GM19240 (cell line): ENCODE results near the gene GOLGA6L22.
"Not testable (repeated sequence)": the region's sequence is repeated elsewhere in the genome, so short reads cannot be mapped to it uniquely, and the experiment has no call there.

ENCODE experiments used
- DNase-seq: peaks from one replicate; pipeline ENCODE4 v3.0.0; 2011; ENCODE audit warnings: low spot score; ENCODE audit not compliant: insufficient read length

The GOLGA6L22 gene, protein sequence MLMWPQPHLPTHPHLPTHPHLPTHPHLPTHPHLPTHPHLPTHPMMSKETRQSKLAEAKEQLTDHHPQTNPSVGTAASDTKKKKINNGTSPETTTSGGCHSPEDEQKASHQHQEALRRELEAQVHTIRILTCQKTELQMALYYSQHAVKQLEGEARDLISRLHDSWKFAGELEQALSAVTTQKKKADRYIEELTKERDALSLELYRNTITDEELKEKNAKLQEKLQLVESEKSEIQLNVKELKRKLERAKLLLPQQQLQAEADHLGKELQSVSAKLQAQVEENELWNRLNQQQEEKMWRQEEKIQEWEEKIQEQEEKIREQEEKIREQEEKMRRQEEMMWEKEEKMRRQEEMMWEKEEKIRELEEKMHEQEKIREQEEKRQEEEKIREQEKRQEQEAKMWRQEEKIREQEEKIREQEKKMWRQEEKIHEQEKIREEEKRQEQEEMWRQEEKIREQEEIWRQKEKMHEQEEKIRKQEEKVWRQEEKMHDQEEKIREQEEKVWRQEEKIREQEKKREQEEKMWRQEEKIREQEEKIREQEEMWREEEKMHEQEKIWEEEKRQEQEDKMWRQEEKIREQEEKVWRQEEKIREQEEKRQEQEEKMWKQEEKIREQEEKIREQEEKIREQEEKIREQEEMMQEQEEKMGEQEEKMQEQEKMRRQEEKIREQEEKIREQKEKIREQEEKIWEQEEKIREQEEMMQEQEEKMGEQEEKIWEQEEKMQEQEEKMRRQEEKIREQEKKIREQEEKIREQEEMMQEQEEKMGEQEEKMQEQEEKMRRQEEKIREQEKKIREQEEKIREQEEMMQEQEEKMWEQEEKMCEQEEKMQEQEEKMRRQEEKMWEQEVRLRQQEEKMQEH

DNA sequence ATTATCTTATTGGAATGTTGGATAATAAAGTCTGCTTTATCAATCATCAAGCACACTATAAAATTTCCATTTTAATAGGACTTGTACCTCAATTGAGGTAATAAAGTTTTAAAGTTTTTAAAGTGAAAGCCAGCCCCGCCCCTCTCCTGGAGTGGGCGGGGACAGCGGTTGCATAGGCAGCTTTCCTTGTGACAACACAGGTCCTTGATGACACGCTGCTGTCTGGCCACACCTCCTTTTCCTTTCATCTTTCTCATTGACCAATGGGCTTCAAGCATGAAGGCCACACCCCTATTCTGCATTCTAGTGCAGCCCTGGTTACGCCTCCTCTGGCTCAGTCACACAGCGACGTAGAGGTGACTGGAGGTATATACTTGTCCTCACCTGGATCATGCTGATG lies at the start of gene GOLGA6L22:
Gene GOLGA6L22, plus strand, starts transcription at position 301 of the 400 bp plus-strand sequence. Its CDS starts 91 bp downstream, at position 392.
- not testable (repeated sequence) for DNase-seq

- not testable (repeated sequence) for DNase-seq
Observed at GRCh38 chr15:22417288-22417687, 41.4 kb upstream of the GOLGA6L22 start.

DNA sequence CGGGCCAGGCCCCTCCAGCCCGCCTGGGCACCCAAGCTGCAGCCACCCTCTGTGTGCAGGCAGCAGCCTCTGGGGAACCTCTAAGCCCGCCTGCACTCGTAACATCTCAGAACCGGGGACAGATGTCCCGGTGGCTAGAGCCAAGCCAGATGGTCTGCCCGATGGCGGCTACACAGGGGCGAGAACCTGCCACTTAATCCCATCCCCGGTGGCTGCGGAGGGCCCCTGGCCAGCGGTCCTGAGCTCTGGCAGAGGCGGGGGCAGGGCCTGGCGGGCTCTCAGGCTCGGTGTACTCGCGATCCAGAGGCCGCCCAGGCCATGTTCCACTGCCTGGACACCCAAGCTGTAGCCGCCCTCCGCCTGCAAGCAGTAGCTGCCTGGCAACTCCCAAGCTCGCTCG lies 40.9 kb upstream of the GOLGA6L22 start:
- not testable (repeated sequence) for DNase-seq

DNA sequence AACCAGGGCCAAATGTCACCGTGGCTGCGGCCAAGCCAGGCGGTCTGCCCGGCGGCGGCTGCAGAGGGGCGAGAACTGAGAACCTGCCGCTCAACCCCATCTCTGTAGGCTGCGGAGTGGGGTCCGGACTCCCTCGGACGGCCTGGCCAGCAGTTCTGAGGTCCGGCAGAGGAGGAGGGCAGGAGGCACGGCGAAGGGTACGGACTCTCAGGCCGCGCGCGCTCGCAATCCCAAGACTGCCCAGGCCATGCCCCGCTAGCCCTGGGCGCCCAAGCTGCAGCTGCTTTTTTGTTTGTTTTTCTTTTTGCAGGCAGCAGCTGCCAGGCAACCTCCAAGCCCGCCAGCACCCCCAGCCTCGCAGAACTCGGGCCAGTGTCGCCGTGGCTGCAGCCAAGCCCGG lies 40.5 kb upstream of the GOLGA6L22 start:
- DNase-seq: not testable (repeated sequence)

GRCh38 chr15:22418666-22419065 lies 40.0 kb upstream of the GOLGA6L22 start:
- not testable (repeated sequence) for DNase-seq

- DNase-seq: not testable (repeated sequence)
Observed at GRCh38 chr15:22420340-22420739, 38.4 kb upstream of the GOLGA6L22 start.

- DNase-seq: not testable (repeated sequence)
Observed at GRCh38 chr15:22429426-22429825, 29.3 kb upstream of the GOLGA6L22 start.

- DNase-seq: not testable (repeated sequence)
Observed at GRCh38 chr15:22431687-22432086, 27.0 kb upstream of the GOLGA6L22 start.

DNA sequence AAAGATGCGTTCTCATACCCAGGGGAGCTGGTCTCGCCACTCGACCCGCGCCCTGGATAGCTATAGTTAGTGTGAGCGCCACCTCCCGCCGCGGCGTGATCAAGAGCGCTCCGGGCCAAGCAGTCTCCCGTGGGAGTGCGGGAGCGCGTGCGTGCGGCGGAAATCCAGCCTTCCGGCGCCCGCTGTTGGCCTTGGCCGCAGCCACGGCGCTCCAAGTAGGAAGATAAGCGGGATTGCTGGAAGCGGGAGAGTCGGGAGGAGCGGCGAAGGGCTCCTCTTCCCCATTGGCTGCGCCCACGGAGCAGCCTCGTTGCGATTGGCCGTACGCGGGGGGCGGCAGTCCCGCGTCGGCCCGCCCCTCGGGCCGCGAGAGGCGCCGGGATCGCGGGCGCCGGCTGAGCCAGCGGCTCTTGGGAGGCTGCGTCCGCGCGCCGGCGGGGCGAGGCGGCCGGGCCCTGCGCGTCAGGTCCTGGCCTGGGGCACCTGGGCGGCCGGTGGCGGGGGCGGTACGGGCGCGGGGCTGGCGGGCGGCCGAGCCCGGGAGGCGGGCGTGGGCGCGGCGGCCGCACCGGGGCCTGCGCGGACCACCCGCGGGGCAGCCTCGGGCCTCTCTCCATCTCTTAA lies 35.9 kb downstream of the GOLGA6L22 start:
- DNase-seq: not testable (repeated sequence)

- DNase-seq: not testable (repeated sequence)
Observed at GRCh38 chr15:22497200-22497599, 38.5 kb downstream of the GOLGA6L22 start.

- not testable (repeated sequence) for DNase-seq
Observed at GRCh38 chr15:22498220-22498925, 39.7 kb downstream of the GOLGA6L22 start.

DNA sequence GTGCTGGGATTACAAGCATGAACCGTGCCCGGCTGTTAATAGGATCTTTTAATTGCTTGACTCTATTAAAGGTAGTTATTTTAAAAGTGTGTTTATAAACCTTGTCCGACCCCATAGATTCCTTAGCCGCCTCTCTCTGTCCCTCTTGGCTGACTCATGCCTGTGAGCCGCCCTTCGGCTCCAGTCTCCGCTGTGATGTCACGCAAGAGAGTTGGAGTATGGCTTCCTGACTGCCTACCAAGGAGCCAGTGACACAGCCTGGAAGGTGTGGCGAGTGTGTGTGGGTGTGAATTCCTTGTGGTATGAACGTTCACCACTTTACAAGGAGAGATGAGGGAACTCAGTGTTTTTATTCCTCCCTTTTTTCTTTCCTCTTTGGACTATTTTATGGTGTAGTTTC lies 43.6 kb downstream of the GOLGA6L22 start:
- DNase-seq: not testable (repeated sequence)

DNA sequence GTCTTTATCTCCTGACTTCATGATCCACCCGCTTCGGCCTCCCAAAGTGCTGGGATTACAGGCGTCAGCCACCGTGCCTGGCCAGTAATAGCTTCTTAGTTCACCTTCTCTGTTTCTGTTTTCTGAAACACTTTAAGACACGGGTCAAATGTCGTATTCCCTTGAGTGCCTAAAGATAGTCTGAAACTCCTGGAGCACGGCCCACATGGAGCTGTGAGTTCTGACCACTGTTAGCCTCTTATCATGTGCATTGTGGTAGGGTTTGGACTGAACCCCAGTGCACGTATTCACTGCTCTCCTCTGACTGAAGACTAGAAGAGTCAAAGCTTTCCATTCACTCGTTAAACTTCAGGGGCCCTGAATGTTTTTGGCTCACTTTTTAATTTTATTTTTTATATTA lies 48.3 kb downstream of the GOLGA6L22 start:
- DNase-seq: not testable (repeated sequence)

GRCh38 chr15:22516140-22516539 lies 57.4 kb downstream of the GOLGA6L22 start:
- DNase-seq: not testable (repeated sequence)
